Thyroid gland (tissue), 4 donors: ENCODE results near the gene CBR3.

Experiments used
- POLR2A ChIP-seq, 2 donors: fragments of 450-650 bp; IDR thresholded peaks; one replicate each; pipeline ENCODE4 v1.6.1; 2017; ENCODE audit warnings: antibody characterized with exemption in 2 of 2, mild to moderate bottlenecking in 2 of 2, moderate library complexity in 1 of 2
- TF ChIP-seq, protein P1 (sequence below), 6 experiments: fragments of 200-600 bp in 3 of 6; fragments of 450-650 bp in 3 of 6; sonication (generic) in 3 of 6; IDR thresholded peaks; one replicate each; pipeline ENCODE4 v1.5.1; 2016 to 2019; ENCODE audit warnings: antibody characterized with exemption in 6 of 6, mild to moderate bottlenecking in 2 of 6, inconsistent platforms in 1 of 6, moderate library complexity in 1 of 6

DNA sequence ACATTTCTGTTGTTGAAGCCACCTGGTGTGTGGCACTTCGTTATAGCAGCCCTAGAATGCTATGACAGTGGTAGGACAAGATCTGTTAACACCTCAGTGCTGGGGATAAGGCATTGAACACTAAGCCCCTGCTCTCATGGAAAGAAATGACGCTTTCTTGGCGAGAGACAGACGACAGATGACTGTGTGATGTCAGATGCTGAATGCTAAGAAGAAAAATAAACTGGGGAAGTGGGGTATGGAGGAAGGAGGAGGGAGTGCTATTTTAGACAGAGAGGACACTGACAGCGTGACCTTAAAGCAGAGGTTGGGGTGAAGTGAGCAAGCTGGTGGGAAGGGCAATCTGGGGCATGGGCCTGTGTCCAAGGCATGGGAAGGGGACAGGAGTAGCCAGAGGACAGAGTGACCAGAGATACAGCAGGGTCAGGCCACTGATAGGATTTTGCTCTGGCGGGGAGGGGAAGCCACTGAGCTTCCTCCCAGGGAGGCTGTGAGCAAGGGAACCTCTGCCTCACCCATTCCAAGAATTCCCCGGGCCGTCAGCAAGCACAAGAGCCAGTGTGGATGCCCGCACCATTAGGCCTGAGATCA is 37.0 kb downstream of the CBR3 start:
- no peak for TF ChIP-seq POLR2A (IDR thresholded peaks at IDR 0.05)
- TF ChIP-seq, protein P1, sequence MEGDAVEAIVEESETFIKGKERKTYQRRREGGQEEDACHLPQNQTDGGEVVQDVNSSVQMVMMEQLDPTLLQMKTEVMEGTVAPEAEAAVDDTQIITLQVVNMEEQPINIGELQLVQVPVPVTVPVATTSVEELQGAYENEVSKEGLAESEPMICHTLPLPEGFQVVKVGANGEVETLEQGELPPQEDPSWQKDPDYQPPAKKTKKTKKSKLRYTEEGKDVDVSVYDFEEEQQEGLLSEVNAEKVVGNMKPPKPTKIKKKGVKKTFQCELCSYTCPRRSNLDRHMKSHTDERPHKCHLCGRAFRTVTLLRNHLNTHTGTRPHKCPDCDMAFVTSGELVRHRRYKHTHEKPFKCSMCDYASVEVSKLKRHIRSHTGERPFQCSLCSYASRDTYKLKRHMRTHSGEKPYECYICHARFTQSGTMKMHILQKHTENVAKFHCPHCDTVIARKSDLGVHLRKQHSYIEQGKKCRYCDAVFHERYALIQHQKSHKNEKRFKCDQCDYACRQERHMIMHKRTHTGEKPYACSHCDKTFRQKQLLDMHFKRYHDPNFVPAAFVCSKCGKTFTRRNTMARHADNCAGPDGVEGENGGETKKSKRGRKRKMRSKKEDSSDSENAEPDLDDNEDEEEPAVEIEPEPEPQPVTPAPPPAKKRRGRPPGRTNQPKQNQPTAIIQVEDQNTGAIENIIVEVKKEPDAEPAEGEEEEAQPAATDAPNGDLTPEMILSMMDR (IDR thresholded peaks at IDR 0.05): no peak
